Activated CD4-positive, alpha-beta T cell treated with anti-CD3 and anti-CD28 coated beads for 36 hours (primary cell): ENCODE measurements around the gene SLC6A2. TPM values are rescaled to one million over a fixed set of nuclear protein-coding genes. Genes with fewer than 3 reads are reported as not detected.

ENCODE experiments used
- ATAC-seq: fragments of 200-7000 bp; cut with Tn5 transposase; one replicate; pipeline ENCODE4 v1.10.0; 2021; ENCODE audit warnings: mild to moderate bottlenecking, moderate library complexity
- CTCF ChIA-PET: fragments of 350-600 bp; sonication (Branson Sonifier 250); formaldehyde crosslinking; loops from one replicate; lab custom pipeline; 2021; ENCODE audit warnings: antibody characterized with exemption; lab: Charles Lee
- POLR2A ChIA-PET: fragments of 350-600 bp; sonication (Branson Sonifier 250); formaldehyde crosslinking; loops from one replicate; lab custom pipeline; 2021; ENCODE audit warnings: antibody characterized with exemption, inconsistent platforms; lab: Charles Lee
- DNase-seq: peaks from one replicate; pipeline ENCODE4 v3.0.0-alpha.2; 2020
- H3K27ac Mint-ChIP-seq: one replicate; pipeline ENCODE4 v1.8.0; 2021; ENCODE audit warnings: mixed read lengths
- H3K27me3 Mint-ChIP-seq: one replicate; pipeline ENCODE4 v1.8.0; 2021; ENCODE audit warnings: mixed read lengths
- H3K36me3 Mint-ChIP-seq: one replicate; pipeline ENCODE4 v1.8.0; 2021; ENCODE audit warnings: low read depth, mixed read lengths
- H3K4me1 Mint-ChIP-seq: one replicate; pipeline ENCODE4 v1.8.0; 2021; ENCODE audit warnings: mixed read lengths
- H3K4me3 Mint-ChIP-seq: one replicate; pipeline ENCODE4 v1.8.0; 2021; ENCODE audit warnings: mild to moderate bottlenecking, moderate library complexity, mixed read lengths
- H3K9me3 Mint-ChIP-seq: one replicate; pipeline ENCODE4 v1.8.0; 2021; ENCODE audit warnings: low read depth, mixed read lengths
- intact Hi-C, 2 experiments: fragments of 100-400 bp; cut with DNase I in 1 of 2; cut with micrococcal nuclease in 1 of 2; formaldehyde crosslinking; loops; one replicate each; pipeline versions ENCODE4 v1.14.2 to v1.15.1; 2022 to 2024; cut with DNase I, micrococcal nuclease
- total RNA-seq, 2 experiments: library from RNA; stranded (reverse); gene quantifications; one replicate each; pipeline ENCODE4 v1.2.3, GENCODE V29; 2021

SLC6A2 gene
- total RNA-seq, 2 experiments from 2014 or later = not detected

DNA sequence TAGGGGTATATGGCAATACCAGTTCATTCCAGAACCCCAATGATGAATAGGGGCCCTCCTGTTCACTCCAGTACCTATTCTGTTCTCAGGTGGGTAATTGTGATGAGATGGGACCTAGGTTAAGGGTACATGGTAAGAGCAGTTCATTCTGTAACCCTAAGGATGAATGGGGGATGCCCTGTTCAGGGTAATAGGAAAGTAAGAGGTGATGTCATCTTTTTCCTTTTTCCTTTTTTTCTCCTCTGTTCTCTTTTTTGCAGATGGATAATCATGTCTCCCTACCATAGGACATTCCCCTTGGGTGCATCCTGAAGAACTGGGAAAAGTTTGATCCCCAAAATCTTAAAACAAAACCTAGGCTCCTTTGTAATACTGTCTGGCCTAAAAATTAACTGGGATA lies 25.0 kb upstream of the SLC6A2 start:
- H3K4me1 Mint-ChIP-seq = no peaks in the 10 kb centered on the region
- no peaks in the 10 kb centered on the region for H3K9me3 Mint-ChIP-seq
- DNase-seq (no peak), ATAC-seq (no peak)
- ChIA-PET POLR2A (no interaction called here), CTCF (no interaction called here)
- no peaks in the 10 kb centered on the region for H3K36me3 Mint-ChIP-seq
- no peak overlapping the region for H3K27ac Mint-ChIP-seq
- H3K27me3 Mint-ChIP-seq = peaks cover 11% of the 10 kb centered on the region
- intact Hi-C loops = no loop called here
- H3K4me3 Mint-ChIP-seq = no peak overlapping the region

DNA sequence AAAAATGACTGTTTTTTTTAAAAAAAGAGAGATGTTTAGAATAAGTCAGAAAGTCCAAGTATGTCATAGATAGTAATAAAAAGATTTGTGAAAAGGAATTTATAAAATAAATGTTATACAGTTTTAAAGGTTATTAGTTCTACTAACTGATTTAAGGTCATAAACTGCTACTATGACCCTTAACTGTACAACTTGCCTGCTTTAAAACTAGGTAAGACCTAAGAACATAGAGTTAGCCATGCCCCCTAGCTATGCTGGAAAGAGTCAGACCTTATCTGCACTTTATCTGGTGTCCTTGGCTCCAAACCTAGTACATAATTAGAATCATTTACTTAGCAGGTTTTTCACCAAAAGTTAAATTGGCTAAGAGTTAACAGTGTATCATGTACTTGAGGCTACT lies 23.5 kb upstream of the SLC6A2 start:
- CTCF ChIA-PET = no interaction called here
- Mint-ChIP-seq H3K27ac (no peak overlapping the region), H3K9me3 (no peaks in the 10 kb centered on the region), H3K36me3 (no peaks in the 10 kb centered on the region), H3K4me3 (no peak overlapping the region), H3K27me3 (peaks cover 15% of the 10 kb centered on the region), H3K4me1 (no peaks in the 10 kb centered on the region)
- POLR2A ChIA-PET = no interaction called here
- DNase-seq = no peak
- no peak for ATAC-seq
- intact Hi-C loops = no loop called here

DNA sequence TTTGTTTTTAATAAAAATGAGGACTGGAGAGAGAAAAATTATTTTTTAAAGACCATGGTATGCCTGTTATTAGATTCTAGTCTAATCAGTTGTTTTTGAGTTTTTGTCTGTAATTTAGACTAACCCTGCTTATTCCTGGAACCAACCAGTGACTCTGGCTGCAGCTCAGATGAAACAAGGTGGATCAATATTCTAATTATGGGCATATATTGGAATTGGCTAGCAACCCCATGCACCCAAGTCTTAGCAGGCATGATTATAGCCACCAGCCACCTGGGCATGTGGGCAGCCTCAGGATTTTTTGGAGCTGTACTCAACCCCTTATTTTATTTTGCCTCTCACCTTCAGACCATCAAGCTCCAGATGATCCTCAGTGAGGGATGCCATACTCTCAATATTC lies 21.6 kb upstream of the SLC6A2 start:
- Mint-ChIP-seq H3K9me3 (no peaks in the 10 kb centered on the region), H3K4me3 (no peak overlapping the region), H3K27me3 (peaks cover 15% of the 10 kb centered on the region), H3K27ac (no peak overlapping the region), H3K36me3 (no peaks in the 10 kb centered on the region), H3K4me1 (no peaks in the 10 kb centered on the region)
- intact Hi-C loops = no loop called here
- ATAC-seq (no peak), DNase-seq (no peak)
- ChIA-PET CTCF (no interaction called here), POLR2A (no interaction called here)

DNA sequence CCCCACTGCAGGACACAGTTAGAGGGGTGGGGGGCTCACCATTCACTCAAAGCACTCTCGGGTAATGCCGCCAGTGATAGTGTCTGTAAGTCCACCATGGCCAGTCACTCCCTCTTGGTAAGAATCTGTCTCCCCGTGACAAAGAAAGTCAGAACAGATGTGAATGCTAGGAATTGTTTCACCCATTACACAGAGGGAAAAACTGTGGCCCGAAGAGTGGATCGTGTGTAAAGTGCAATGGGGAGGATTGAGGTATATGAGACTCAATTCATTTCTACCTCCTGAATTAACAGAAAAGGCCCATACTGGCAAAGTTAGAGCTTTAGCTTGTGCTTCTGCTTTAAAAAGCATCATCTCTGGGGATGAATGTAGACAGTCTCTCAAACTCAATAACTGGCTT lies 17.5 kb upstream of the SLC6A2 start:
- DNase-seq (no peak), ATAC-seq (no peak)
- ChIA-PET POLR2A (no interaction called here), CTCF (no interaction called here)
- no peak overlapping the region for H3K4me3 Mint-ChIP-seq
- no peak overlapping the region for H3K27ac Mint-ChIP-seq
- intact Hi-C loops = no loop called here
- H3K4me1 Mint-ChIP-seq = no peaks in the 10 kb centered on the region
- H3K36me3 Mint-ChIP-seq = no peaks in the 10 kb centered on the region
- H3K9me3 Mint-ChIP-seq = no peaks in the 10 kb centered on the region
- peaks cover 5% of the 10 kb centered on the region for H3K27me3 Mint-ChIP-seq

DNA sequence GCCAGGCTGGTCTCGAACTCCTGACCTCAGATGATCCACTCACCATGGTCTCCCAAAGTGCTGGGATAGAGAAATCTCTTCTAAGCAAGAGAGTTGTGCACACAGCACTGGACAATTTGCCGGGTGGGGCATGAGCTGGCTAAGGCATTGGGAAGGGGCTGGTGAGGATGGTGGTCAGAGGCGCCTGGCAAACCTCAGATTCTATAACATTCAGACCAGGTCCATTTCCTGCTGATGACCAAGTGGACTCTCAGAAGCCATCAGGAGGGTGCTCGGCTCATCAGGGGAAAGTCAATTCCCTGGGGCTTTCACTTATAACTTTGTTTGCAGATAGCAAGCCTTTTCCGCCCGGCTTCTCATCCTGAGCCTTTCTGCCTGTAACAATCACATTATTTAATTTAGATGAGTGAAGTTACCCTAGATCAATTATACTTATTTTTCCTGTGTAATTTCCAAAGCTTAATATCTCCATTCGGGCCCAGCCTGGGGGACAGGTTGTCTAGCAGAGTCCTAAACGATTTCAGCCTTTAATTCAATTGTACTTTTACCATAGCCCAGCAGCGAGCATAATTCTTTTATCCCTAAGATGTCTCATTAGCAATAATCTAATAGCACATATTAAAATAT lies 15.0 kb upstream of the SLC6A2 start:
- Mint-ChIP-seq H3K4me3 (no peak overlapping the region), H3K9me3 (no peaks in the 10 kb centered on the region), H3K27ac (no peak overlapping the region), H3K27me3 (peaks cover 6% of the 10 kb centered on the region), H3K36me3 (no peaks in the 10 kb centered on the region), H3K4me1 (no peaks in the 10 kb centered on the region)
- intact Hi-C loops = loop anchor here in 1 of 2 experiments (5.0 kb wide), 1 partner anchor 174 kb away; no protein-coding TSS in a partner anchor
- ChIA-PET POLR2A (no interaction called here), CTCF (no interaction called here)
- DNase-seq (no peak), ATAC-seq (no peak)

DNA sequence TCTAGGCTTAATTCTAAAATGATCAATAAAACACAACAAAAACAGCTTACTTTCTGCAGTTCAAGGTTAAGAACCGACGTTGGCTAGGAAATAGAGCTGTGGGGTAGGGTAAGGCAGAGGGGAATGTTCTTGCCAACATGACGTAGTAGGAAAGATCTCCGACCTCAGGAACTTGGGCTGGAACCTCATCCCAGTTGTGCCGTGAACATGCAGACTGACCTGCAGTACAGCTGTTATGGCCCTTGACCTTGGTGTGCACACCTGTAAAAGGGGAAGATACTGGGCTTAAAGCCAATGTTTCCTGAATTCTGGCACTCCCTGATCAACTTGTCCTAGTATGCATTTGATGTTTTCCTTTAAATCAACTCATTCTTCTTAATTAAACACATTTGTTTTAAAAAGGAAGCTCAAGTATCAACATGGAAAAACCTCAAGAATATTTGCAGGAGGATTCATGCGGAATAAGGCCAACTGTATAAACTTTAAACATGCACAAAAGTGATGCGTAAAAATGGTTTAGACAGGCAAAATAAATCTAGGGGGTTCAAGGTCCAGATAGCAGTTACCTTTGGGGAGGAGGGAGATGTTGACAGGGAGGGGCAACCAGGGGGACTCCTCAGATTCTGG lies 14.2 kb upstream of the SLC6A2 start:
- Mint-ChIP-seq H3K4me3 (no peak overlapping the region), H3K27me3 (peaks cover 2% of the 10 kb centered on the region), H3K27ac (no peak overlapping the region), H3K9me3 (no peaks in the 10 kb centered on the region), H3K4me1 (no peaks in the 10 kb centered on the region), H3K36me3 (no peaks in the 10 kb centered on the region)
- POLR2A ChIA-PET = no interaction called here
- intact Hi-C loops = loop anchor here in 1 of 2 experiments (5.0 kb wide), 1 partner anchor 174 kb away; no protein-coding TSS in a partner anchor
- CTCF ChIA-PET = interaction anchor here (1.9 kb wide), 1 partner anchor 177 kb away, joined by 7 read pairs; no protein-coding TSS in a partner anchor
- ATAC-seq (no peak), DNase-seq (no peak)

DNA sequence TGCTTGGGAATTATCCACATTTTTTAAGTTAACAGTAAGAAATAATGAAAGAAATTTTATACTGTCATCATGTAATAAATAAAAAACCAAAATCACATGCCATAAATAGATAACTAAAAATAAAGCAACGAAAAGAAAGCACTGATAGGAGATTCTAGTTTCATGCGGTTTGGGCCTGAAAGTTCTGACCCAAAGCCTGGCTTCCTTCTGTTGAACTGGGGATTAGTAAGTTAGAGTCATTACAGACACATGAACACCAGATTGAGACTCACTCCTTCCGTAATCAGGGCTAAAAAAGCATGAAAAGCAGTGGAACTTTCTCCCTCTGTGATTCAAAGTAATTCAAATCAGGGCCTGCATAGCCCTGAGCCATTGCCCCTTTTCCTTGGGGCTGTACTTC lies 13.2 kb upstream of the SLC6A2 start:
- ATAC-seq (no peak), DNase-seq (no peak)
- no peak overlapping the region for H3K4me3 Mint-ChIP-seq
- POLR2A ChIA-PET = no interaction called here
- no peaks in the 10 kb centered on the region for H3K9me3 Mint-ChIP-seq
- H3K27me3 Mint-ChIP-seq = peaks cover 2% of the 10 kb centered on the region
- H3K36me3 Mint-ChIP-seq = no peaks in the 10 kb centered on the region
- H3K27ac Mint-ChIP-seq = no peak overlapping the region
- CTCF ChIA-PET = interaction anchor here (0.6 to 1.9 kb wide), 2 partner anchors 29 to 178 kb away, joined by 3 to 7 read pairs; no protein-coding TSS in a partner anchor
- intact Hi-C loops = loop anchor here in 1 of 2 experiments (5.0 kb wide), 1 partner anchor 175 kb away; no protein-coding TSS in a partner anchor
- H3K4me1 Mint-ChIP-seq = no peaks in the 10 kb centered on the region

DNA sequence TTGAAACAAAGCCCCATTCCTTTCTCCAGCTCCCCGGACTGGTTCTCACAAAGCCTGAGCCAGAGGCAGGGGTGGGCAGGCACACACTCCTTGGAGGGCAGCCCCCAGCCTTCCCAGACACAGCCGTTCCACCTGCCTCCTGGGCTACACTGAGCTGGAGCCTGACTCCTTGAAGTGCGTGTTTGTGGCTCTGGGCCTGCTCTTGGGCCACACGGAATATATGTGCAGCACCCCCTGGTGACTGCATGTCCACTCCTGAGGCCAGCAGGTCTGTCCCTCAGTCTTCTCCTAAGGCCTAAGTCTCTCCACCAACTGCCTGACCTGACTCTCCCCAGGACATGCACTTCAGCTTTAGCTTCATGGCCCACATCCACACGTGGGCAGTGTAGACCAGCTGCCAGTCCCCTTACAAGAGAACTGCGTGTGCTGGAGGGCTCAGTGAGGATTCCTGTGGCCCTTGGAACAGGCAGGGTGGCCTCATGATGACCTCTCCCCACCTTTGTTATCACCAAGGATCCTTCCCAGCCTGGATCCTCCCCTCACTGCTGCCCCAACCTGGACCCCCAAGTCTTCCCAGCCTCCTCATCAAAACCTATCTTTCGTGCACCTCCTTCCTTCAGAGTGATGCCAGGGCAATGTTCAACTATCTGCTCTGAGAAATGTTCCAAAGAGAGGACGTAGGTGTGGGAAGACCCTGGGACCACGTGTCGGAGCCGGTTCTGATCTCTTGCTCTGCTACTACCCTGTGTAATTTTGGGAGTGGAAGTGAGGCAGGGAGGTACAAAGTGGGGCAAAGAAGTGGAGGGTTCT lies 12.4 kb upstream of the SLC6A2 start:
- H3K27me3 Mint-ChIP-seq = peaks cover 2% of the 10 kb centered on the region
- ChIA-PET POLR2A (no interaction called here), CTCF (interaction anchor here (0.6 to 1.9 kb wide), 2 partner anchors 28 to 178 kb away, joined by 3 to 7 read pairs; no protein-coding TSS in a partner anchor)
- no peaks in the 10 kb centered on the region for H3K4me1 Mint-ChIP-seq
- no peaks in the 10 kb centered on the region for H3K36me3 Mint-ChIP-seq
- no peak overlapping the region for H3K27ac Mint-ChIP-seq
- intact Hi-C loops = loop anchor here in 1 of 2 experiments (5.0 kb wide), 1 partner anchor 176 kb away; no protein-coding TSS in a partner anchor
- H3K9me3 Mint-ChIP-seq = no peaks in the 10 kb centered on the region
- DNase-seq (no peak), ATAC-seq (no peak)
- no peak overlapping the region for H3K4me3 Mint-ChIP-seq

DNA sequence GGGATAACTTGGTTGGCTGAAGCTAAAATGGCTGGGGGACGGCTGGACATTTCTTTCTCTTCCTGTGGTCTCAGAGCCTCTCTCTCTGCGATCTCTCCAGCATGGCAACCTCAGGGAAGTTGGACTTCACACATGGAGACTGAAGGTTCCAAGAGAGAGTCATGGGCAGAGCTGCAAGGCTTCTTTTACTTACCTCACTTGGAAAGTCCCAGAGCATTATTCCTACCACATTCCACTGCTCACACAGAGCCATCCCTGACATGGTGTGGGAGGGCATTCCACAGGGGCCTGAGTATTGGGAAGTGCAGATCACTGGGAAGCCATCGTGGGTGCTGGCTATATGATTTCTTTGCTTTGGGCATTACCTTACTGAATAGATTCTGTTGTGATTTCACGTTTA lies 9.8 kb upstream of the SLC6A2 start:
- no peak overlapping the region for H3K4me3 Mint-ChIP-seq
- DNase-seq = no peak
- H3K4me1 Mint-ChIP-seq = no peaks in the 10 kb centered on the region
- H3K9me3 Mint-ChIP-seq = no peaks in the 10 kb centered on the region
- peaks cover 4% of the 10 kb centered on the region for H3K27me3 Mint-ChIP-seq
- H3K36me3 Mint-ChIP-seq = no peaks in the 10 kb centered on the region
- ChIA-PET POLR2A (interaction anchor here (0.7 kb wide), 1 partner anchor 186 kb away, joined by 3 read pairs; no protein-coding TSS in a partner anchor), CTCF (no interaction called here)
- no peak overlapping the region for H3K27ac Mint-ChIP-seq
- no peak for ATAC-seq
- intact Hi-C loops = no loop called here

DNA sequence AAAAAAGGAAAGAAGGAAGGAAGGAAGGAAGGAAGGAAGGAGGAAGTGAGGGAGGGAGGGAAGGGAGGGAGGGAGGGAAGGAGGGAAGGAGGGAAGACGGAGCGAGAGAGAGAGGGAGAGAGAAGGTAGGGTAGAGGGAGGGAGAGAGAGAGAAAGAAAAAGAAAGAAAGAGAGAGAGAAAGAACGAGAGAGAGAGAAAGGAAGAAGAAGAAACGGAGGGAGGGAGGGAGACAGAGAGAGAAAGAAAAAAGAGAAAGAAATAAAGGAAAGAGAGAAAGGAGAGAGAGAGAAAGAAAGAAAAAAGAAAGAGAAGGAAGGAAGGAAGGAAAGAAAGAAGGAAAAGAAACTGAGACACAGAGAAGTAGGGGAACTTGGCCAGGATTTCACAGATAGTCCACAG lies 8.4 kb upstream of the SLC6A2 start:
- no peak overlapping the region for H3K27ac Mint-ChIP-seq
- H3K9me3 Mint-ChIP-seq = no peaks in the 10 kb centered on the region
- CTCF ChIA-PET = interaction anchor here (0.7 kb wide), 1 partner anchor 270 kb away, joined by 3 read pairs; no protein-coding TSS in a partner anchor
- intact Hi-C loops = no loop called here
- H3K36me3 Mint-ChIP-seq = no peaks in the 10 kb centered on the region
- DNase-seq (no peak), ATAC-seq (no peak)
- POLR2A ChIA-PET = no interaction called here
- H3K4me3 Mint-ChIP-seq = no peak overlapping the region
- peaks cover 9% of the 10 kb centered on the region for H3K27me3 Mint-ChIP-seq
- H3K4me1 Mint-ChIP-seq = no peaks in the 10 kb centered on the region

DNA sequence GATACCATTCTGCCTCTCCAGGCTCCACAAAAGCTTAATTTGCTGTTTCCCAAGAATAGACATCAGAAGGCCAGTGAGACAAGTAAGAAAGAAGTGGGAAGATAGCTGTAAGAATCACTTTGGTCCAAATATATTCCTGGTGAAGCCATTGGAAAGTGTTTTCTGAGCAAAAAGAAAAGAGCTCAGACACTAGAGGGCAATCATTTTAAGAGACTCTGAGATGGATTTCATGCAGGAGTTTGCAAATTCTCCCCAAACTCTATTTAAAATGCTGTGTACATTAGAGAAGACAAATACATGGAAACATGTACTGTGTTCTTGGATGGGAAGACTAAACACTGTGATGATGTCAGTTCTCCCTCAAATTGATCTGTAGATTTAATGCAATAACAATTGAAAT lies 8.0 kb upstream of the SLC6A2 start:
- no peak overlapping the region for H3K27ac Mint-ChIP-seq
- no peaks in the 10 kb centered on the region for H3K4me1 Mint-ChIP-seq
- H3K36me3 Mint-ChIP-seq = no peaks in the 10 kb centered on the region
- H3K4me3 Mint-ChIP-seq = no peak overlapping the region
- peaks cover 9% of the 10 kb centered on the region for H3K27me3 Mint-ChIP-seq
- DNase-seq (no peak), ATAC-seq (no peak)
- ChIA-PET POLR2A (no interaction called here), CTCF (interaction anchor here (0.7 kb wide), 1 partner anchor 270 kb away, joined by 3 read pairs; no protein-coding TSS in a partner anchor)
- intact Hi-C loops = no loop called here
- H3K9me3 Mint-ChIP-seq = no peaks in the 10 kb centered on the region
